Vagina (tissue), 2 donors: ENCODE measurements around the gene DNM2.
"Not testable (repeated sequence)": the region's sequence is repeated elsewhere in the genome, so short reads cannot be mapped to it uniquely, and the experiment has no call there.

Experiments
- POLR2A ChIP-seq, 2 donors: fragments of 450-650 bp; IDR thresholded peaks; one replicate each; pipeline ENCODE4 v1.6.1; 2017; ENCODE audit warnings: antibody characterized with exemption in 2 of 2, mild to moderate bottlenecking in 2 of 2, moderate library complexity in 2 of 2
- TF ChIP-seq, protein P1 (sequence below), 3 experiments: fragments of 450-650 bp in 2 of 3; fragments of 200-600 bp in 1 of 3; sonication (generic) in 1 of 3; IDR thresholded peaks; one replicate each; pipeline ENCODE4 v1.5.1; 2017 to 2019; ENCODE audit warnings: antibody characterized with exemption in 3 of 3, mild to moderate bottlenecking in 2 of 3, moderate library complexity in 2 of 3

DNA sequence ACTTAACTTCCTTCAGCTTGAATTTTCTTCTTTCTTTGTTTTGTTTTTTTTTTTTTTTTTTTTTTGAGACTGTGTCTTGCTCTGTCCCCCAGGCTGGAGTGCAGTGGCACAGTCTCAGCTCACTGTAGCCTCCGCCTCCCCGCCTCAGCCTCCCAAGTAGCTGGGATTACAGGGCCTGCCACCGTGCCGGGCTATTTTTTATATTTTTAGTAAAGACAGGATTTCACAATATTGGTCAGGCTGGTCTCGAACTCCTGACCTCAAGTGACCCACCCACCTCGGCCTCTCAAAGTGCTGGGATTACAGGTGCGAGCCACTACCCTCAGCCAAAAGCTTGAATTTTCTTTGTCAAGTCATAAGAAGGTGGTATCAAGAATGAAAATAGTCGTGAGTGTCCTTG lies 42.7 kb upstream of the DNM2 start:
- TF ChIP-seq, protein P1, sequence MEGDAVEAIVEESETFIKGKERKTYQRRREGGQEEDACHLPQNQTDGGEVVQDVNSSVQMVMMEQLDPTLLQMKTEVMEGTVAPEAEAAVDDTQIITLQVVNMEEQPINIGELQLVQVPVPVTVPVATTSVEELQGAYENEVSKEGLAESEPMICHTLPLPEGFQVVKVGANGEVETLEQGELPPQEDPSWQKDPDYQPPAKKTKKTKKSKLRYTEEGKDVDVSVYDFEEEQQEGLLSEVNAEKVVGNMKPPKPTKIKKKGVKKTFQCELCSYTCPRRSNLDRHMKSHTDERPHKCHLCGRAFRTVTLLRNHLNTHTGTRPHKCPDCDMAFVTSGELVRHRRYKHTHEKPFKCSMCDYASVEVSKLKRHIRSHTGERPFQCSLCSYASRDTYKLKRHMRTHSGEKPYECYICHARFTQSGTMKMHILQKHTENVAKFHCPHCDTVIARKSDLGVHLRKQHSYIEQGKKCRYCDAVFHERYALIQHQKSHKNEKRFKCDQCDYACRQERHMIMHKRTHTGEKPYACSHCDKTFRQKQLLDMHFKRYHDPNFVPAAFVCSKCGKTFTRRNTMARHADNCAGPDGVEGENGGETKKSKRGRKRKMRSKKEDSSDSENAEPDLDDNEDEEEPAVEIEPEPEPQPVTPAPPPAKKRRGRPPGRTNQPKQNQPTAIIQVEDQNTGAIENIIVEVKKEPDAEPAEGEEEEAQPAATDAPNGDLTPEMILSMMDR (IDR thresholded peaks at IDR 0.05) = not testable (repeated sequence)
- not testable (repeated sequence) for TF ChIP-seq POLR2A (IDR thresholded peaks at IDR 0.05)
